HEK293 (cell line): ENCODE data around the gene ARPC2.

Experiments used
- KLF1 ChIP-seq: fragments of 450-650 bp; formaldehyde crosslinking; IDR thresholded peaks from 2 replicates; pipeline ENCODE4 v1.5.1; 2016; ENCODE audit warnings: missing biosample characterization, missing genetic modification characterization
- ZNF335 ChIP-seq: fragments of 450-650 bp; formaldehyde crosslinking; conservative IDR thresholded peaks from 2 replicates; pipeline ENCODE4 v1.5.1; 2016; ENCODE audit warnings: missing biosample characterization, missing genetic modification characterization
- TF ChIP-seq, protein P1 (sequence below): fragments of 450-650 bp; formaldehyde crosslinking; IDR thresholded peaks from 2 replicates; pipeline ENCODE4 v1.5.1; 2016; ENCODE audit warnings: missing biosample characterization, missing genetic modification characterization
- TF ChIP-seq, protein P2 (sequence below): fragments of 450-650 bp; formaldehyde crosslinking; conservative IDR thresholded peaks from 2 replicates; pipeline ENCODE4 v1.5.1; 2016; ENCODE audit warnings: low read depth, missing biosample characterization, missing genetic modification characterization
- TF ChIP-seq, protein P3 (sequence below): fragments of 450-650 bp; formaldehyde crosslinking; IDR thresholded peaks from 2 replicates; pipeline ENCODE4 v1.5.1; 2017; ENCODE audit warnings: missing biosample characterization, missing genetic modification characterization
- TF ChIP-seq, protein P4 (sequence below): fragments of 450-650 bp; formaldehyde crosslinking; IDR thresholded peaks from 2 replicates; pipeline ENCODE4 v1.5.1; 2016; ENCODE audit warnings: missing biosample characterization, missing genetic modification characterization
- TF ChIP-seq, protein P5 (sequence below): fragments of 450-650 bp; formaldehyde crosslinking; IDR thresholded peaks from 2 replicates; pipeline ENCODE4 v1.5.1; 2016; ENCODE audit warnings: missing biosample characterization, missing genetic modification characterization, low read depth

DNA sequence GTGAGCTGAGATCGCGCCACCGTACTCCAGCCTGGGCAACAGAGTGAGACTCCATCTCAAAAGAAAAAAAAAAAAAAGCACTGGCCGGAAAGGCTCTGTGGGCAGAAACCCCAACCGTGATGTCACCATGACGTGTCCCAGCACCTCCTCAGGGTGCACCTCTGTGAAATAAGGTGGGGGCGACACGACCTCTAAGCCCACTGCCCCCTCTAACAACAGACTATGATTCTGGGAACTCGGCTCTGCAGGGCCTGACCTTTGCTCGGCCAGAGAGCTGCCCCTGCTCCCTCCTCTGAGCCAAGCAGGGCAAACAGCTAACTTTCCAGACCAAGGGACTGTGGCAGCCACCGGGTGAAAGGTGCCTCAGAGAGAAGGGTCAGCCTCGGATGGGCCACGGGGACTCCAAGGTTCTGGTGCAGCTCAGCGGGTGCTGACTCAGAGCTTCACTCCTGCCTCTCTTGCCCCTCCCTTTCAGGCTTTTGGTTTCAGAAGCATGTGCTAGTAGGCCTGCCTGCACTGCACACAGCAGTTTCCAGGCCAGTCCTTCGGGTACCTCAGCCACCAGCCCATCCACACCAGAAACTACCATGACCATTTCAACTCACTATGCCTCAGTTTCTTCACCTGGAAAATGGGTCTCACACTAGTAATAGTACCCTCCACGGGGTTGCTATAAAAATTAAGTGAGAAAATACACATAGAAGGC lies 67.3 kb downstream of the ARPC2 start:
- TF ChIP-seq, protein P1, sequence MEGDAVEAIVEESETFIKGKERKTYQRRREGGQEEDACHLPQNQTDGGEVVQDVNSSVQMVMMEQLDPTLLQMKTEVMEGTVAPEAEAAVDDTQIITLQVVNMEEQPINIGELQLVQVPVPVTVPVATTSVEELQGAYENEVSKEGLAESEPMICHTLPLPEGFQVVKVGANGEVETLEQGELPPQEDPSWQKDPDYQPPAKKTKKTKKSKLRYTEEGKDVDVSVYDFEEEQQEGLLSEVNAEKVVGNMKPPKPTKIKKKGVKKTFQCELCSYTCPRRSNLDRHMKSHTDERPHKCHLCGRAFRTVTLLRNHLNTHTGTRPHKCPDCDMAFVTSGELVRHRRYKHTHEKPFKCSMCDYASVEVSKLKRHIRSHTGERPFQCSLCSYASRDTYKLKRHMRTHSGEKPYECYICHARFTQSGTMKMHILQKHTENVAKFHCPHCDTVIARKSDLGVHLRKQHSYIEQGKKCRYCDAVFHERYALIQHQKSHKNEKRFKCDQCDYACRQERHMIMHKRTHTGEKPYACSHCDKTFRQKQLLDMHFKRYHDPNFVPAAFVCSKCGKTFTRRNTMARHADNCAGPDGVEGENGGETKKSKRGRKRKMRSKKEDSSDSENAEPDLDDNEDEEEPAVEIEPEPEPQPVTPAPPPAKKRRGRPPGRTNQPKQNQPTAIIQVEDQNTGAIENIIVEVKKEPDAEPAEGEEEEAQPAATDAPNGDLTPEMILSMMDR (tag by site-specific recombination): no peak
- TF ChIP-seq, protein P2, sequence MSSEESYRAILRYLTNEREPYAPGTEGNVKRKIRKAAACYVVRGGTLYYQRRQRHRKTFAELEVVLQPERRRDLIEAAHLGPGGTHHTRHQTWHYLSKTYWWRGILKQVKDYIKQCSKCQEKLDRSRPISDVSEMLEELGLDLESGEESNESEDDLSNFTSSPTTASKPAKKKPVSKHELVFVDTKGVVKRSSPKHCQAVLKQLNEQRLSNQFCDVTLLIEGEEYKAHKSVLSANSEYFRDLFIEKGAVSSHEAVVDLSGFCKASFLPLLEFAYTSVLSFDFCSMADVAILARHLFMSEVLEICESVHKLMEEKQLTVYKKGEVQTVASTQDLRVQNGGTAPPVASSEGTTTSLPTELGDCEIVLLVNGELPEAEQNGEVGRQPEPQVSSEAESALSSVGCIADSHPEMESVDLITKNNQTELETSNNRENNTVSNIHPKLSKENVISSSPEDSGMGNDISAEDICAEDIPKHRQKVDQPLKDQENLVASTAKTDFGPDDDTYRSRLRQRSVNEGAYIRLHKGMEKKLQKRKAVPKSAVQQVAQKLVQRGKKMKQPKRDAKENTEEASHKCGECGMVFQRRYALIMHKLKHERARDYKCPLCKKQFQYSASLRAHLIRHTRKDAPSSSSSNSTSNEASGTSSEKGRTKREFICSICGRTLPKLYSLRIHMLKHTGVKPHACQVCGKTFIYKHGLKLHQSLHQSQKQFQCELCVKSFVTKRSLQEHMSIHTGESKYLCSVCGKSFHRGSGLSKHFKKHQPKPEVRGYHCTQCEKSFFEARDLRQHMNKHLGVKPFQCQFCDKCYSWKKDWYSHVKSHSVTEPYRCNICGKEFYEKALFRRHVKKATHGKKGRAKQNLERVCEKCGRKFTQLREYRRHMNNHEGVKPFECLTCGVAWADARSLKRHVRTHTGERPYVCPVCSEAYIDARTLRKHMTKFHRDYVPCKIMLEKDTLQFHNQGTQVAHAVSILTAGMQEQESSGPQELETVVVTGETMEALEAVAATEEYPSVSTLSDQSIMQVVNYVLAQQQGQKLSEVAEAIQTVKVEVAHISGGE (tag by site-specific recombination): no peak
- TF ChIP-seq, protein P3, sequence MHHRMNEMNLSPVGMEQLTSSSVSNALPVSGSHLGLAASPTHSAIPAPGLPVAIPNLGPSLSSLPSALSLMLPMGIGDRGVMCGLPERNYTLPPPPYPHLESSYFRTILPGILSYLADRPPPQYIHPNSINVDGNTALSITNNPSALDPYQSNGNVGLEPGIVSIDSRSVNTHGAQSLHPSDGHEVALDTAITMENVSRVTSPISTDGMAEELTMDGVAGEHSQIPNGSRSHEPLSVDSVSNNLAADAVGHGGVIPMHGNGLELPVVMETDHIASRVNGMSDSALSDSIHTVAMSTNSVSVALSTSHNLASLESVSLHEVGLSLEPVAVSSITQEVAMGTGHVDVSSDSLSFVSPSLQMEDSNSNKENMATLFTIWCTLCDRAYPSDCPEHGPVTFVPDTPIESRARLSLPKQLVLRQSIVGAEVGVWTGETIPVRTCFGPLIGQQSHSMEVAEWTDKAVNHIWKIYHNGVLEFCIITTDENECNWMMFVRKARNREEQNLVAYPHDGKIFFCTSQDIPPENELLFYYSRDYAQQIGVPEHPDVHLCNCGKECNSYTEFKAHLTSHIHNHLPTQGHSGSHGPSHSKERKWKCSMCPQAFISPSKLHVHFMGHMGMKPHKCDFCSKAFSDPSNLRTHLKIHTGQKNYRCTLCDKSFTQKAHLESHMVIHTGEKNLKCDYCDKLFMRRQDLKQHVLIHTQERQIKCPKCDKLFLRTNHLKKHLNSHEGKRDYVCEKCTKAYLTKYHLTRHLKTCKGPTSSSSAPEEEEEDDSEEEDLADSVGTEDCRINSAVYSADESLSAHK (tag by site-specific recombination): peak; percentile 91
- TF ChIP-seq, protein P4, sequence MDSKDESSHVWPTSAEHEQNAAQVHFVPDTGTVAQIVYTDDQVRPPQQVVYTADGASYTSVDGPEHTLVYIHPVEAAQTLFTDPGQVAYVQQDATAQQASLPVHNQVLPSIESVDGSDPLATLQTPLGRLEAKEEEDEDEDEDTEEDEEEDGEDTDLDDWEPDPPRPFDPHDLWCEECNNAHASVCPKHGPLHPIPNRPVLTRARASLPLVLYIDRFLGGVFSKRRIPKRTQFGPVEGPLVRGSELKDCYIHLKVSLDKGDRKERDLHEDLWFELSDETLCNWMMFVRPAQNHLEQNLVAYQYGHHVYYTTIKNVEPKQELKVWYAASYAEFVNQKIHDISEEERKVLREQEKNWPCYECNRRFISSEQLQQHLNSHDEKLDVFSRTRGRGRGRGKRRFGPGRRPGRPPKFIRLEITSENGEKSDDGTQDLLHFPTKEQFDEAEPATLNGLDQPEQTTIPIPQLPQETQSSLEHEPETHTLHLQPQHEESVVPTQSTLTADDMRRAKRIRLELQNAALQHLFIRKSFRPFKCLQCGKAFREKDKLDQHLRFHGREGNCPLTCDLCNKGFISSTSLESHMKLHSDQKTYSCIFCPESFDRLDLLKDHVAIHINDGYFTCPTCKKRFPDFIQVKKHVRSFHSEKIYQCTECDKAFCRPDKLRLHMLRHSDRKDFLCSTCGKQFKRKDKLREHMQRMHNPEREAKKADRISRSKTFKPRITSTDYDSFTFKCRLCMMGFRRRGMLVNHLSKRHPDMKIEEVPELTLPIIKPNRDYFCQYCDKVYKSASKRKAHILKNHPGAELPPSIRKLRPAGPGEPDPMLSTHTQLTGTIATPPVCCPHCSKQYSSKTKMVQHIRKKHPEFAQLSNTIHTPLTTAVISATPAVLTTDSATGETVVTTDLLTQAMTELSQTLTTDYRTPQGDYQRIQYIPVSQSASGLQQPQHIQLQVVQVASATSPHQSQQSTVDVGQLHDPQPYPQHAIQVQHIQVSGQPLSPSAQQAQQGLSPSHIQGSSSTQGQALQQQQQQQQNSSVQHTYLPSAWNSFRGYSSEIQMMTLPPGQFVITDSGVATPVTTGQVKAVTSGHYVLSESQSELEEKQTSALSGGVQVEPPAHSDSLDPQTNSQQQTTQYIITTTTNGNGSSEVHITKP (tag by site-specific recombination): no peak
- TF ChIP-seq, protein P5, sequence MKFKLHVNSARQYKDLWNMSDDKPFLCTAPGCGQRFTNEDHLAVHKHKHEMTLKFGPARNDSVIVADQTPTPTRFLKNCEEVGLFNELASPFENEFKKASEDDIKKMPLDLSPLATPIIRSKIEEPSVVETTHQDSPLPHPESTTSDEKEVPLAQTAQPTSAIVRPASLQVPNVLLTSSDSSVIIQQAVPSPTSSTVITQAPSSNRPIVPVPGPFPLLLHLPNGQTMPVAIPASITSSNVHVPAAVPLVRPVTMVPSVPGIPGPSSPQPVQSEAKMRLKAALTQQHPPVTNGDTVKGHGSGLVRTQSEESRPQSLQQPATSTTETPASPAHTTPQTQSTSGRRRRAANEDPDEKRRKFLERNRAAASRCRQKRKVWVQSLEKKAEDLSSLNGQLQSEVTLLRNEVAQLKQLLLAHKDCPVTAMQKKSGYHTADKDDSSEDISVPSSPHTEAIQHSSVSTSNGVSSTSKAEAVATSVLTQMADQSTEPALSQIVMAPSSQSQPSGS (tag by site-specific recombination): no peak
- TF ChIP-seq KLF1 (tag by site-specific recombination) (no peak), ZNF335 (tag by site-specific recombination) (no peak)
